SK-N-MC (cell line): ENCODE results near the gene TMEM44.

Source experiments
- EZH2 ChIP-seq: fragments of 200-600 bp; sonication (generic); IDR thresholded peaks from one replicate; pipeline ENCODE4 v1.6.1; 2017; ENCODE audit warnings: antibody characterized with exemption
- POLR2AphosphoS5 ChIP-seq: IDR thresholded peaks from 2 replicates; pipeline ENCODE4 v1.6.1; 2012; ENCODE audit warnings: mild to moderate bottlenecking, low read depth, low read length, borderline replicate concordance

GRCh38 chr3:194675680-194676079 is 42.5 kb upstream of the TMEM44 start:
- TF ChIP-seq POLR2AphosphoS5 (no peak), EZH2 (no peak)
